ENCODE data around the gene KCNC3. TPM values are rescaled to one million over a fixed set of nuclear protein-coding genes. Genes with fewer than 3 reads are reported as not detected.

KCNC3 gene
- polyA plus RNA-seq, 2 of the 4 experiments (the other 2 are of a cell fraction) = 0.17 to 1.4 TPM

- FAIRE-seq (no peak), DNase-seq (ENCODE audit: low read depth in 1 of 2, low spot score in 1 of 2) (no peak), ATAC-seq (no peak)
- no peak overlapping the region for H3K4me2 ChIP-seq
- TF ChIP-seq, protein P1, sequence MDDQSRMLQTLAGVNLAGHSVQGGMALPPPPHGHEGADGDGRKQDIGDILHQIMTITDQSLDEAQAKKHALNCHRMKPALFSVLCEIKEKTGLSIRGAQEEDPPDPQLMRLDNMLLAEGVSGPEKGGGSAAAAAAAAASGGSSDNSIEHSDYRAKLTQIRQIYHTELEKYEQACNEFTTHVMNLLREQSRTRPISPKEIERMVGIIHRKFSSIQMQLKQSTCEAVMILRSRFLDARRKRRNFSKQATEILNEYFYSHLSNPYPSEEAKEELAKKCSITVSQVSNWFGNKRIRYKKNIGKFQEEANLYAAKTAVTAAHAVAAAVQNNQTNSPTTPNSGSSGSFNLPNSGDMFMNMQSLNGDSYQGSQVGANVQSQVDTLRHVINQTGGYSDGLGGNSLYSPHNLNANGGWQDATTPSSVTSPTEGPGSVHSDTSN (IDR thresholded peaks at IDR 0.05) = no peak
- TF ChIP-seq NR3C1 (IDR thresholded peaks at IDR 0.05) (no peak), ZC3H11A (IDR thresholded peaks at IDR 0.05) (no peak), GATA3 (IDR thresholded peaks at IDR 0.05; ENCODE audit: borderline replicate concordance) (no peak), HOXB5 (CRISPR knock-in tag; IDR thresholded peaks at IDR 0.05) (no peak), FOXS1 (CRISPR knock-in tag; IDR thresholded peaks at IDR 0.05) (no peak), NPAS2 (CRISPR knock-in tag; IDR thresholded peaks at IDR 0.05; ENCODE audit: borderline replicate concordance) (no peak), FOSB (CRISPR knock-in tag; IDR thresholded peaks at IDR 0.05) (no peak), BCL3 (IDR thresholded peaks at IDR 0.05) (no peak), MAZ (IDR thresholded peaks at IDR 0.05; ENCODE audit: borderline replicate concordance, low read depth, low read length) (no peak), KDM5A (IDR thresholded peaks at IDR 0.05) (no peak), CTCF (IDR thresholded peaks at IDR 0.05) (no peak), MAX (IDR thresholded peaks at IDR 0.05) (no peak)
- no peaks in the 10 kb centered on the region for H3K9me3 ChIP-seq
- H3K4me1 ChIP-seq = peaks cover 11% of the 10 kb centered on the region; the same call in 2 of the 3 replicates
- H3K4me3 ChIP-seq = no peak overlapping the region
- ChIA-PET CTCF (interaction anchor here (0.5 to 1.2 kb wide), 5 partner anchors 30 to 164 kb away, joined by 3 to 4 read pairs (median 3); no protein-coding TSS in a partner anchor), POLR2A (no interaction called here)
- WGBS (ENCODE audit: missing lambda C conversion rate) = 55% methylated on average over 12 of the region's 12 CpGs
- H3K27ac ChIP-seq = no peak overlapping the region
Measured at GRCh38 chr19:50322234-50322633, 6.9 kb downstream of the KCNC3 start.

GRCh38 chr19:50321831-50322230 is 7.3 kb downstream of the KCNC3 start:
- POLR2A ChIA-PET = no interaction called here
- no peak for FAIRE-seq
- ATAC-seq = no peak
- H3K9me3 ChIP-seq = no peaks in the 10 kb centered on the region
- no peak overlapping the region for H3K4me2 ChIP-seq
- H3K27ac ChIP-seq = no peak overlapping the region
- peaks cover 11% of the 10 kb centered on the region; the same call in 2 of the 3 replicates for H3K4me1 ChIP-seq
- DNase-seq (ENCODE audit: low read depth in 1 of 2, low spot score in 1 of 2) = no peak
- WGBS (ENCODE audit: missing lambda C conversion rate) = 25% methylated on average over 4 of the region's 4 CpGs
- no peak overlapping the region for H3K4me3 ChIP-seq
- CTCF ChIA-PET = interaction anchor here (0.7 to 1.2 kb wide), 5 partner anchors 30 to 174 kb away, joined by 3 to 7 read pairs (median 3); no protein-coding TSS in a partner anchor
- TF ChIP-seq EHMT2 (IDR thresholded peaks at IDR 0.05; ENCODE audit: low read depth) = no peak
- TF ChIP-seq, protein P1 (IDR thresholded peaks at IDR 0.05) = no peak
- TF ChIP-seq FOSL2 (IDR thresholded peaks at IDR 0.05) = no peak
- TF ChIP-seq FOSL2 (CRISPR knock-in tag; IDR thresholded peaks at IDR 0.05) = no peak
- no peak for TF ChIP-seq NFE2L2 (conservative IDR thresholded peaks at IDR 0.05; ENCODE audit: low read length)
- no peak for TF ChIP-seq HDAC2 (IDR thresholded peaks at IDR 0.05)
- no peak for TF ChIP-seq HMGXB4 (CRISPR knock-in tag; IDR thresholded peaks at IDR 0.05; ENCODE audit: borderline replicate concordance)
- TF ChIP-seq NPAS2 (CRISPR knock-in tag; IDR thresholded peaks at IDR 0.05; ENCODE audit: borderline replicate concordance) = no peak
- no peak for TF ChIP-seq EHF (CRISPR knock-in tag; IDR thresholded peaks at IDR 0.05)
- TF ChIP-seq POLR2A (IDR thresholded peaks at IDR 0.05; ENCODE audit: low read length) = no peak
- TF ChIP-seq GATA3 (IDR thresholded peaks at IDR 0.05; ENCODE audit: borderline replicate concordance) = no peak
- no peak for TF ChIP-seq CTCF (IDR thresholded peaks at IDR 0.05)
- TF ChIP-seq BHLHE40 (IDR thresholded peaks at IDR 0.05; ENCODE audit: low read depth, low read length) = no peak
- TF ChIP-seq HEYL (CRISPR knock-in tag; IDR thresholded peaks at IDR 0.05) = no peak
- no peak for TF ChIP-seq FOXS1 (CRISPR knock-in tag; IDR thresholded peaks at IDR 0.05)
- no peak for TF ChIP-seq NR3C1 (IDR thresholded peaks at IDR 0.05)
- no peak for TF ChIP-seq ELK1 (IDR thresholded peaks at IDR 0.05; ENCODE audit: low read depth, low read length)
- no peak for TF ChIP-seq HOXB5 (CRISPR knock-in tag; IDR thresholded peaks at IDR 0.05)
- TF ChIP-seq, protein P2, sequence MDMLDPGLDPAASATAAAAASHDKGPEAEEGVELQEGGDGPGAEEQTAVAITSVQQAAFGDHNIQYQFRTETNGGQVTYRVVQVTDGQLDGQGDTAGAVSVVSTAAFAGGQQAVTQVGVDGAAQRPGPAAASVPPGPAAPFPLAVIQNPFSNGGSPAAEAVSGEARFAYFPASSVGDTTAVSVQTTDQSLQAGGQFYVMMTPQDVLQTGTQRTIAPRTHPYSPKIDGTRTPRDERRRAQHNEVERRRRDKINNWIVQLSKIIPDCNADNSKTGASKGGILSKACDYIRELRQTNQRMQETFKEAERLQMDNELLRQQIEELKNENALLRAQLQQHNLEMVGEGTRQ (IDR thresholded peaks at IDR 0.05) = no peak
- no peak for TF ChIP-seq JUNB (IDR thresholded peaks at IDR 0.05)

Measured in A549 (cell line).